HG03280 (cell line): Measurements from ENCODE around the gene SAP30.

Experiments used
- ATAC-seq: cut with Tn5 transposase; IDR thresholded peaks from one replicate; pipeline ENCODE4 v1.9.1; 2021; ENCODE audit warnings: mild to moderate bottlenecking, moderate library complexity; ENCODE audit not compliant: unreplicated experiment

The SAP30 gene, protein sequence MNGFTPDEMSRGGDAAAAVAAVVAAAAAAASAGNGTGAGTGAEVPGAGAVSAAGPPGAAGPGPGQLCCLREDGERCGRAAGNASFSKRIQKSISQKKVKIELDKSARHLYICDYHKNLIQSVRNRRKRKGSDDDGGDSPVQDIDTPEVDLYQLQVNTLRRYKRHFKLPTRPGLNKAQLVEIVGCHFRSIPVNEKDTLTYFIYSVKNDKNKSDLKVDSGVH

DNA sequence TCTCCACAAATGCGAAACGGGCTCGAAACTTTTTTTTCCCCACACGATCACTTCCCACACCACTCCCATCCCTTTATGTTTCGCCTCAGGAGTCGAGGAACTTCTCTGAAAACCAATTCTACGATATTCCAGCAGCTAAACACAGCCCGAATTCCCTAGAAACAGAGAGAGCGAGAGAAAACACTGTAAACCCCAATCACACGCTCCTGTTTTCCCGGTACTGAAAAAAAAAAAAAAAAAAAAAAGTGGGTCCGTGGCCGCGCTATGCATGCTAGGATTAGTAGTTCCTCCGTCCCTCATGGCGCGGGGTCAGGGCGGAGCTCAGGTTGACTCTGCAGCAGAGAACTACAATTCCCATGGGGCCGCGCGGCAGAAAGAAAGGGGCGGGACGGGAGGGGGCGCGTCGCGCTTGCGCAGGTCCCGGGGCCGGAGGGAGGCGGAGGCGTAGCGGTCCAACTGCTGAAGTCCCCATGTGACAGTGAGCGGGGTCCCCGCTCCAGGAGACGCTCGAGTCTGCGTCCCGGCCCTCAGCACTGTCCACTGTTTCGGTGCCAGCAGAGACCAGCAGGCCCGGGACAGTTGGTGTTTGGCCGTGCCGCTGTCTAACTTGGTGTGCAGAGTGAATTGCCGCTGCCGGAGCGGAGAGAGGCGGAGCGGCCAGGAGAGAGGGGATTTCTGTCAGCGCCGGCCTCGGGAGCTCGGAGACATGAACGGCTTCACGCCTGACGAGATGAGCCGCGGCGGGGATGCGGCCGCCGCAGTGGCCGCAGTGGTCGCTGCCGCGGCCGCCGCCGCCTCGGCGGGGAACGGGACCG, at the start of gene SAP30:
SAP30 (plus strand) TSS at position 478 of the 815 bp plus-strand sequence; CDS start at position 707, 229 bp downstream.
- ATAC-seq: peak; percentile 68

- ATAC-seq: no peak
Measured at GRCh38 chr4:173325007-173325736, 45.6 kb upstream of the SAP30 start.

DNA sequence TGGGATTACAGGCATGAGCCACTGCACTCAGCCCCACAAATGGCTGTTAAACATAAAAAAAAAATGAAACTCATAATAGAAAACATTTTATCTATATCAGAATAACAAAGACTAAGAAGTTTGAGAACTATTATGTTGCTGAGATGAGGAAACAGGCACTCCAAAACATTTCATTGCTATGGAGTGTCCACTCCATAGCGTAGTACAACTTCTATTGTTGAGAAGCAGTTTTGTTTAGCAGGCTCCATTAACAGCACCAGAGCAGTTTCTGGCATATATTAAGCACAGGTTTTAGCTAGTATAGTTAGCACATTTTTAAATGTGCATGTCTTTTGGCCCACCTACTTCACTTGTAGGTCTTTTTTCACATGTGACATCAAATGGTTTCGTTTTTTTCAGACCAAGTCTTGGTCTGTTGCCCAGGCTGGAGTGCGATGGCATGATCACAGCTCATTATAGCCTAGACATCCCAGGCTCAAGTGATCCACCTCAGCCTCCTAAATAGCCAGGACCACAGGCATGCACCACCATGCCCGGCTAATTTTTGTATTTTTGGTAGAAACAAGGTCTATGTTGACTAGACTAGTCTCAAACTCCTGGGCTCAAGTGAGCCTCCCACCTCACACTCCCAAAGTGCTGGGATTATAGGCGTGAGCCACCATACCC, 42.4 kb upstream of the SAP30 start:
- no peak for ATAC-seq

DNA sequence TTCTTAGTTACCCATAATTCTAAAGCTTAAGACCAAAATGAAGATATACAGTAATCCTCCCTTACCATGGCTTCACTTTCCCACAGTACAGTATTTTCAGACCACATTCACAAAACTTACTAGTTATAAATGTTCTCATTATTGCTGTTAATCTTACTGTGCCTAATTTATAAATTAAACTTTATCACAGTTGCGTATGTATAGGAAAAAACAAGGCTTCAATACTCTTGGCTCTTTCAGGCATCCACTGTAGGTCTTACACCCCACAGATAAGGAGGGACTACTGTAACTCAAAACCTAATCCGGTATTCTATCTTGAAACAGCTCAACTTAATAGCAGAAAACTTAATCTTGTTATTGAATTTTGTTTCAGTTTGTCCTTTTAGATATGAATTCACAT, 40.2 kb upstream of the SAP30 start:
- no peak for ATAC-seq

GRCh38 chr4:173332021-173332487, 38.7 kb upstream of the SAP30 start:
- ATAC-seq: no peak

GRCh38 chr4:173332963-173333657, 37.6 kb upstream of the SAP30 start:
- ATAC-seq: no peak

- no peak for ATAC-seq
Measured at GRCh38 chr4:173333658-173334084, 37.1 kb upstream of the SAP30 start.

DNA sequence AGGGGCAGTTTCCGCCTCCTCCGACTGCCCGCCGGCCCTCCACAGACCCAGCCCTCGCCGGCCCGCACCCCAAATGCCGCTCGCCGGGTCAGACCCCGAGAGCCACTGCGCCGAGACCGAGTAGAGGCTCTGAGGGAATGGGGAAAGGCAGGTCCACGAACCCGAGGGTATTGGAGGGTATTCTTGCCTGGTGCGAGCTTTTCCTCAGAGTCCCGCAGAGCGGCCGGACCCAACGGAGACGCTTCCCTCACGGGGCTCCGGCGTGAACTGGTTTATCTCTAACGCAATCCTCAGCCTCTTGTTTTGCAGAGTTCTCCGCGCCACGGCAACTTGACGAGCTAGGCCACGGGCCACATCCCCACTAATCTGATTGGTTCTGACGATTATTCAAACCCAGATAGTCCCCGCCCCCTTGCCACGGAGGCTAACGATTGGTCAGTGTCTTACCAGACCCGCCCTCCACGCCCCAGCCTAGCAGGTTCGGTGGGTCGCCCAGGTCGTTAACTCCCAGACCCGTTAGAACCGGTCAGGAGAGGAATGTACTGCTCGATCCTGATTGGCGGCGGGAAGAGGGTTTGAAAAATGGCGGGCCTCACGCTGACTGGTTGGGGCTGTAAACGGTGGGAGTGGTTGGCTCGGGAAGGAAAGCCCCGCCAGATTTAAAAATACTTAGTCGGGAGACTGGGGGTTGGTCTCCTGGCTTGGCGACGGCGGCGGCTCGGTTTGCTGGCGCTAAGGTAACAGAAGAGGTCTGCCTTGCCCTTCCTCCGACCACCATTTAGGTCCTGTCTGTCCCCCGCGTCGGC, 36.5 kb upstream of the SAP30 start, which contains the start of gene HMGB2:
HMGB2 (minus strand) TSS at position 274 of the 806 bp plus-strand sequence. CDS start 709 bp downstream, outside the sequence.
- peak; percentile 96 for ATAC-seq

GRCh38 chr4:173334891-173335752, 35.6 kb upstream of the SAP30 start:
- ATAC-seq: peak; percentile 18

- ATAC-seq: no peak
Measured at GRCh38 chr4:173337463-173337862, 33.3 kb upstream of the SAP30 start.

GRCh38 chr4:173343832-173344397, 26.8 kb upstream of the SAP30 start:
- no peak for ATAC-seq

- no peak for ATAC-seq
Measured at GRCh38 chr4:173345648-173346047, 25.1 kb upstream of the SAP30 start.

DNA sequence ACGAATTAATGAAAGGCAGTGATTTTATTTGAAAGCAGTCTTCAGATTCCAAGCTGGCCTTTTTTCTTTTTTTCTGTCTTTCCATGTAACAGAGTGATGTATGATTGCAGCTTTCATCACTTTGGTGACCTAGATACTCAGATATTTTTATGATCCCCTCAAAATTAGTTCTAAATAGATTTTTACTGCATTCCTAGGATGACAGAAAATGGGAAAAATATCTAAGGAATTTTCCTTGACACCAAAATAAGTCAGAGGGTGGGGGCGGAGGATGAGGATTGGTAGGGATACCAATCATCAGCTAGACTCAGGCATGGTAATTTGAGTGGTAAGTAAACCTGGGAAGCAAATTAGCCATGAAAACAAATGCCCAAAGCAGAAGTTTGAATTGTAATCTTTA, 24.7 kb upstream of the SAP30 start:
- no peak for ATAC-seq

DNA sequence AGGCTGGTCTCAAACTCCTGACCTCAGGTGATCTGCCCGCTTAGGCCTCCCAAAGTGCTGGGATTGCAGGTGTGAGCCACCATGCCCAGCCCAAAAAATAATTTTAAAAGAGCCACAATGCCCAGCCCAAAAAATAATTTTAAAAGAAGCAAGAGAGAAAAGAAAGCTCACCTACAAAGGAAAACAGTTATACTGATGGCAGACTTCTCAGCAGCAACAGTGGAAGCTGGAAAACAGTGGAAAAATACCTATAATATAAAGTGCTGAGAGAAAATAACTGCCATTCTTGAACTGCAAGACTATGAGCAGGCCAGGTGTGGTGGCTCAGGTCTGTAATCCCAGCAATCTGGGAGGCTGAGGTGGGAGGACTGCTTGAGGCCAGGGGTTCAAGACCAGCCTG, 23.3 kb upstream of the SAP30 start:
- ATAC-seq: no peak

GRCh38 chr4:173357939-173358338, 12.8 kb upstream of the SAP30 start:
- no peak for ATAC-seq

DNA sequence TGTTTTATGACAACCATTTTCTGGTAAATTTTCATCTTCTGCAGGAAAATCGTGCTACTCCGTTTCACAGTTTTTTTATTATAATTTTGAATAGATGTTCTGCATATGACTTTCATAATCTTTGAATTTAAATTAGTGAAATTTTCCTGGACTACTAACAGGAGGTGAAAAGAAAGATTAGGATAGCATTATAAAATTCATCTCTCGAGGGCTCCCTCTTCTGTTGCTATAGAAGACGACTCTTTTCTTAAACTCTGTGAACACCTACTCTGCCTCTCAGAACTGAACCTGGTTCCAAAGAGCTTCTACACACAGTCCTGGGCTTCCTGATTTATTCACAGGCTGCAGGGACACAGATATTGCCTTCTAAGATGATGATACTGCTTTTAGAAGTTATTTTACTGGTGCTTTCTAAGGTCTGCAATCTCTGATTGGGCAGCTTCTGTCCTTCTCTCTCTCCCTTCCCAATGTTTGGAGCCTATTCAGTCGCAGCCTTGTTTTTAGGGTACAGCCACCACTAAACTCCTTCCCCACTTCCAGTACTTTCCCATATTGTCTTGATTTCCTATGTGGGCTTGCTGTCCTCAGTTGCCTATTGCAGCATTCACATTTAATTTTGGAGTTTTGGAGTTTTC, 10.1 kb upstream of the SAP30 start:
- ATAC-seq: no peak

DNA sequence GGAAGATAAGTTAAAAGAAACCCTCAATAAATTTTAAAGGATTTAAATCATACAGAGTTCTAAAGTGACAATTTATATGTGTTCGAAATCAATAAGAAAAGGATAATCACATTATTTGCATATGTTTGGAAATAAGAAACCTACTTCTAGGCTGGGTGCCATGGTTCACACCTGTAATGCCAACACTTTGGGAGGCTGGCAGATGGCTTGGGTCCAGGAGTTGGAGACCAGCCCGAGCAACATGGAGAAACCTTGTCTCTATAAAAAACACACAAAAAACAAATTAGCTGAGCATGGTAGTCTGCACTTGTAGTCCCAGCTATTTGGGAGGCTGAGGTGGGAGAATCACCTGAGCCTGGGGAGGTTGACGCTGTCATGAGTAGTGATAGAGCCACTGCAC, 8.1 kb upstream of the SAP30 start:
- ATAC-seq: no peak
